ENCODE data around the gene ACOT13. TPM values are rescaled to one million over a fixed set of nuclear protein-coding genes. Genes with fewer than 3 reads are reported as not detected.
A peak's percentile ranks its signal among the peaks of the same experiment; 100 is the strongest.
"Not testable (repeated sequence)": the region's sequence is repeated elsewhere in the genome, so short reads cannot be mapped to it uniquely, and the experiment has no call there.

Gene ACOT13
- total RNA-seq, 2 experiments from 2014 or later, result 21.3 to 22.6 TPM

GRCh38 chr6:24694198-24694597 is 27.3 kb downstream of the ACOT13 start:
- POLR2A ChIA-PET, result no interaction called here
- Mint-ChIP-seq H3K27ac (no peak overlapping the region), H3K36me3 (ENCODE audit: low read depth) (peaks cover 4% of the 10 kb centered on the region), H3K9me3 (ENCODE audit: insufficient read depth) (no peaks in the 10 kb centered on the region), H3K4me1 (ENCODE audit: low read depth) (peaks cover 11% of the 10 kb centered on the region), H3K4me3 (no peak overlapping the region), H3K27me3 (ENCODE audit: low read depth) (no peaks in the 10 kb centered on the region)
- no peak for DNase-seq
- CTCF ChIA-PET, result interaction anchor here (0.6 to 2.5 kb wide), 11 partner anchors 9 to 147 kb away, joined by 3 to 23 read pairs (median 4); partner anchors contain the start of genes ACOT13 and TDP2
- no peak for ATAC-seq

- H3K4me1 Mint-ChIP-seq (ENCODE audit: low read depth), result peaks cover 11% of the 10 kb centered on the region
- CTCF ChIA-PET, result interaction anchor here (0.8 to 2.8 kb wide), 7 partner anchors 23 to 258 kb away, joined by 3 to 27 read pairs (median 3); no protein-coding TSS in a partner anchor
- H3K4me3 Mint-ChIP-seq; H3K27ac Mint-ChIP-seq; H3K27me3 Mint-ChIP-seq (ENCODE audit: low read depth); POLR2A ChIA-PET; H3K9me3 Mint-ChIP-seq (ENCODE audit: insufficient read depth): not testable (repeated sequence)
- ATAC-seq, result peak; percentile 76
- DNase-seq, result peak; percentile 37
- H3K36me3 Mint-ChIP-seq (ENCODE audit: low read depth), result peaks cover 13% of the 10 kb centered on the region
These were observed 28.8 kb downstream of the ACOT13 start for GRCh38 chr6:24695635-24696034.

GRCh38 chr6:24696097-24696496 is 29.2 kb downstream of the ACOT13 start:
- no peak overlapping the region for H3K27ac Mint-ChIP-seq
- peaks cover 11% of the 10 kb centered on the region for H3K4me1 Mint-ChIP-seq (ENCODE audit: low read depth)
- no peaks in the 10 kb centered on the region for H3K27me3 Mint-ChIP-seq (ENCODE audit: low read depth)
- ChIA-PET POLR2A (no interaction called here), CTCF (interaction anchor here (0.8 to 2.8 kb wide), 9 partner anchors 22 to 258 kb away, joined by 3 to 27 read pairs (median 3); no protein-coding TSS in a partner anchor)
- no peak for ATAC-seq
- DNase-seq, result no peak
- no peak overlapping the region for H3K4me3 Mint-ChIP-seq
- peaks cover 17% of the 10 kb centered on the region for H3K36me3 Mint-ChIP-seq (ENCODE audit: low read depth)
- no peaks in the 10 kb centered on the region for H3K9me3 Mint-ChIP-seq (ENCODE audit: insufficient read depth)

DNA sequence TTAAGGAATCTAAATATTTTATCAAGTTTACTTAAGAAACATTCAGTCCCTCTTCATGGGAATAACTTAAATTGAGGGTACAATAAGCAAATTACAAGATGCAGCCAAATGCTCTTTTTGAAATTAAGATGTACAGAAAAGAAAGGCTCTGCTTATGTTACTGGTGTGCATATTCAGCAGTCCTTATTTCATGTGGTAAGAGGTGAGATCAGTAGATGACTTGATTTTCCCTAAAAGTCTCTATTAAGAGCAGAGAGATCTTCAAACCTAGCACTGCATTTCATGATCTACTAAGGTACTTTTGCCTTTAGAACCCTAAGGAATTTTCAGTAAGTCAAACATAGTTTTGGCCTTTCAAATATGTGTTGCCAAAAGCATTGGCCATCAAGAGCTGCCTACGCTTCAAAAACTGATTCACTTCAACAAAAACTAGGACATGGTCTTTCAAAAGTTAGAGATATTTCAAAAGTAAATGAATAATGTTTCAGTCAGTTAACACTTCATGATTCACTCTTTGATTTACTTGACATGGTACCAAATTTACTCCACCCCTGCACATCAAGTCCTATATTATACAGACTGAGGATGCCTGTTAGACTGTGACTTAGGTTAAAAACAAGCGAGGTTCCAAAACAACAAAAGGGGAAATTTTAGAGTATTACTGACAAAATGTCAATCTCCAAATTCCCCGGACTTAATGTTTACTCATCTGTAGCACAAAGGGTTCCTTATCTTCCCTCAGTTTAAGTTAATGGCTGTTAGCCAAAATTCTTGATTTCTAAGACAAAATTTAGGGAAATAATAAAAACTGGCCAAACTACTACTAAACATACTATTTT is 32.9 kb downstream of the ACOT13 start:
- POLR2A ChIA-PET, result interaction anchor here (0.6 kb wide), 1 partner anchor 8 kb away, joined by 3 read pairs; no protein-coding TSS in a partner anchor
- no peak for ATAC-seq
- peaks cover 38% of the 10 kb centered on the region for H3K36me3 Mint-ChIP-seq (ENCODE audit: low read depth)
- H3K9me3 Mint-ChIP-seq (ENCODE audit: insufficient read depth), result no peaks in the 10 kb centered on the region
- peaks cover 13% of the 10 kb centered on the region for H3K4me1 Mint-ChIP-seq (ENCODE audit: low read depth)
- H3K27ac Mint-ChIP-seq, result no peak overlapping the region
- no peak for DNase-seq
- no peaks in the 10 kb centered on the region for H3K27me3 Mint-ChIP-seq (ENCODE audit: low read depth)
- H3K4me3 Mint-ChIP-seq, result no peak overlapping the region
- CTCF ChIA-PET, result interaction anchor here (0.8 to 2.9 kb wide), 3 partner anchors 114 to 119 kb away, joined by 3 to 14 read pairs (median 7); no protein-coding TSS in a partner anchor

GRCh38 chr6:24702720-24703282 is 35.9 kb downstream of the ACOT13 start:
- no peaks in the 10 kb centered on the region for H3K27me3 Mint-ChIP-seq (ENCODE audit: low read depth)
- peaks cover 16% of the 10 kb centered on the region for H3K4me1 Mint-ChIP-seq (ENCODE audit: low read depth)
- H3K9me3 Mint-ChIP-seq (ENCODE audit: insufficient read depth), result no peaks in the 10 kb centered on the region
- ATAC-seq, result no peak
- no peak overlapping the region for H3K27ac Mint-ChIP-seq
- peaks cover 63% of the 10 kb centered on the region for H3K36me3 Mint-ChIP-seq (ENCODE audit: low read depth)
- no peak for DNase-seq
- no peak overlapping the region for H3K4me3 Mint-ChIP-seq
- ChIA-PET POLR2A (interaction anchor here (0.6 kb wide), 1 partner anchor 11 kb away, joined by 3 read pairs; no protein-coding TSS in a partner anchor), CTCF (interaction anchor here (0.6 to 2.9 kb wide), 5 partner anchors 9 to 155 kb away, joined by 3 to 15 read pairs (median 5); no protein-coding TSS in a partner anchor)

- ChIA-PET POLR2A (interaction anchor here (0.6 to 1.5 kb wide), 3 partner anchors 14 to 71 kb away, joined by 3 to 4 read pairs (median 3); partner anchors contain the start of gene C6orf62), CTCF (interaction anchor here (0.7 to 2.6 kb wide), 5 partner anchors 11 to 313 kb away, joined by 3 to 15 read pairs (median 4); no protein-coding TSS in a partner anchor)
- H3K4me3 Mint-ChIP-seq, result no peak overlapping the region
- peaks cover 66% of the 10 kb centered on the region for H3K36me3 Mint-ChIP-seq (ENCODE audit: low read depth)
- peaks cover 18% of the 10 kb centered on the region for H3K4me1 Mint-ChIP-seq (ENCODE audit: low read depth)
- H3K27ac Mint-ChIP-seq, result no peak overlapping the region
- H3K27me3 Mint-ChIP-seq (ENCODE audit: low read depth), result no peaks in the 10 kb centered on the region
- ATAC-seq (no peak), DNase-seq (no peak)
- no peaks in the 10 kb centered on the region for H3K9me3 Mint-ChIP-seq (ENCODE audit: insufficient read depth)
These were observed 37.6 kb downstream of the ACOT13 start for GRCh38 chr6:24704468-24704867.

DNA sequence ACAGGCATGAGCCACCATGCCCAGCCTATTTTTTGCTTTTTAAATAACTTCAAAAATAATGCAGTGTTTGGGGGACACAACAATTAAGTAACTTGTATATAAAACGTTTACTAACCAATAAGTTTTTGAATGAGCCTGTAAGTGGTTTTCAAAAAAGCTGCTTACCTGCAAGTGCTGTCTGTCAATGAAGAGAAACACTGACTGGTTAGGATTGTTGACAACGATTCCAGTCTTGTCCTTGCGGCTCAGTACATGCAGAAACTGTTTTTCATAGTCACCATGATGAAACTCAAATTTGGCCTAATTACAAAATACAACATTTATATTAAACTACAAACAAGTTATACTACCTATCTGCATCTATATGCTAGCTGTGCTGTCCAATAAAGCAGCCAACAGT is 41.7 kb downstream of the ACOT13 start:
- DNase-seq, result no peak
- Mint-ChIP-seq H3K4me1 (ENCODE audit: low read depth) (peaks cover 30% of the 10 kb centered on the region), H3K27me3 (ENCODE audit: low read depth) (no peaks in the 10 kb centered on the region), H3K4me3 (no peak overlapping the region), H3K9me3 (ENCODE audit: insufficient read depth) (no peaks in the 10 kb centered on the region), H3K36me3 (ENCODE audit: low read depth) (peaks cover 76% of the 10 kb centered on the region), H3K27ac (no peak overlapping the region)
- CTCF ChIA-PET, result interaction anchor here (0.8 to 1.6 kb wide), 2 partner anchors 50 to 125 kb away, joined by 3 to 4 read pairs; no protein-coding TSS in a partner anchor
- POLR2A ChIA-PET, result interaction anchor here (0.6 to 0.7 kb wide), 2 partner anchors 60 to 167 kb away, joined by 3 read pairs; no protein-coding TSS in a partner anchor
- ATAC-seq, result no peak

DNA sequence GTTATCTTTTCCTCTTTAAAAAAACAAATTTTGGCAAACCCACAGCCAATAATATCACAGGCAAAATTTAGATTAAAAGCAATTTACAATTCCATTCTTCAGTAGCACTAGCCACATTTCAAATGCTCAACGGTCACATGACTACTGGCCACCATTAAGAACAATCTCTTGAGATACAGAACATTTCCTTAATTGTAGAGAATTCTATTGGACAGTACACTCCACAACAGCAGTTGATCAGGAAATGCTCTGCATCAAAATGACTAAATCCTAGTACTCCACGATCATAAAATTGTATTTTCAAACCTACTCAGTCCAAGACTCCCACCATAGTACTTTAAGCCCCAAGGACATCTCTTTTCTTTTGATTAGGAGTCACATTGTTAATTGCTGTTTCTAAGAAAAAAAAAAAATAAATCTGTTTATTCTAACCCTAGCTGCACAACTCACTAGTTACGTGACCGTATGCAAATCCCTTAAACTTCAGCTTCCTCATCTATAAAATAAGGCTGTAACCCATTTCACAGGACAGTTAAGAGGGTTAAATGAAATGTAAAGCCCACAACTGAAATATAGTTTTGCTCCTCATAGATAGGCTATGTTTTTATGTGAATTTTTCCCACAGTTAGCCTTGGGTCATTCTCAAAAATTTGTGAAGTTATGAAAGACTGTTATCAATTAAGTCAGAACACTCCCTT is 42.3 kb downstream of the ACOT13 start:
- Mint-ChIP-seq H3K36me3 (ENCODE audit: low read depth) (peaks cover 76% of the 10 kb centered on the region), H3K4me3 (no peak overlapping the region), H3K27me3 (ENCODE audit: low read depth) (no peaks in the 10 kb centered on the region), H3K27ac (no peak overlapping the region), H3K4me1 (ENCODE audit: low read depth) (peaks cover 34% of the 10 kb centered on the region), H3K9me3 (ENCODE audit: insufficient read depth) (no peaks in the 10 kb centered on the region)
- ChIA-PET CTCF (interaction anchor here (0.8 kb wide), 1 partner anchor 126 kb away, joined by 3 read pairs; no protein-coding TSS in a partner anchor), POLR2A (interaction anchor here (0.6 kb wide), 1 partner anchor 166 kb away, joined by 3 read pairs; no protein-coding TSS in a partner anchor)
- ATAC-seq, result no peak
- DNase-seq, result no peak

DNA sequence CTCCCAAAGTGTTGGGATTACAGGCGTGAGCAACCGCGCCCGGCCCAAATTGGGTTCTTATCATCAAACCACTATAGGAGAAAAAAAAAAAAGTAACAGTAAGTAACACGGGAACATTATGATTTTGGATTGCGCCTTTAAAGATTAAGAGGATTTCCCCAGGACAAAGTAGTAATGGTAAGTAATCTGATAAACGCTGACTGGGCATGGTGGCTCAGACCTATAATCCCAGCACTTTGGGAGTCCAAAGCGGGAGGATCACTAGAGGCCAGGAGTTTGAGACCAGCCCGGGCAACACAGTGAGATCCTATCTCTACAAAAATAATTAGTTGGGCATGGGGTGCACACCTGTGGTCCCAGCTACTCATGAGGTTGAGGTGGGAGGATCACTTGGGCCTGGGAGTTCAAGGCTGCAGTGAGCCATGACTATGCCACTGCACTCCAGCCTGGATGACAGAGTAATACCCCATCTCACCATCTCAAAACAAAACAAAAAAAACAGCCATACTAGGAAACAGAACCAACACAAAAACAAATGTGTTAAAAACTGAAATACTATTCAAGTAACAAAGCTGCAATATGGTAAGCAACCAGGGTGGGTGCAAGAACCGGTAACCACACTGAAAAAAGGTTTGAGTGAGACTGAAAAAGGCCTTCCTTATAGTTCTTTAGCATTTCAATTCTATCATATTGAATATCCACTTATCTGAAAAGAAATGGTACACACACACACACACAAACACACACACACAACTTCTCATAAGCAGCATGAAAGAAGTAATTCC is 43.8 kb downstream of the ACOT13 start:
- H3K4me3 Mint-ChIP-seq, result no peak overlapping the region
- no peaks in the 10 kb centered on the region for H3K9me3 Mint-ChIP-seq (ENCODE audit: insufficient read depth)
- POLR2A ChIA-PET, result no interaction called here
- CTCF ChIA-PET, result no interaction called here
- DNase-seq, result no peak
- no peak for ATAC-seq
- H3K27me3 Mint-ChIP-seq (ENCODE audit: low read depth), result no peaks in the 10 kb centered on the region
- peaks cover 76% of the 10 kb centered on the region for H3K36me3 Mint-ChIP-seq (ENCODE audit: low read depth)
- H3K4me1 Mint-ChIP-seq (ENCODE audit: low read depth), result peaks cover 42% of the 10 kb centered on the region
- no peak overlapping the region for H3K27ac Mint-ChIP-seq

GRCh38 chr6:24716602-24717148 is 49.8 kb downstream of the ACOT13 start:
- H3K27me3 Mint-ChIP-seq (ENCODE audit: low read depth); H3K9me3 Mint-ChIP-seq (ENCODE audit: insufficient read depth); H3K27ac Mint-ChIP-seq; DNase-seq; ATAC-seq: not testable (repeated sequence)
- Mint-ChIP-seq H3K4me3 (peak overlapping the region; percentile 98), H3K36me3 (ENCODE audit: low read depth) (peaks cover 77% of the 10 kb centered on the region), H3K4me1 (ENCODE audit: low read depth) (peaks cover 54% of the 10 kb centered on the region)
- ChIA-PET POLR2A (interaction anchor here (0.6 kb wide), 1 partner anchor 1544 kb away, joined by 3 read pairs; no protein-coding TSS in a partner anchor), CTCF (interaction anchor here (2.8 to 2.9 kb wide), 2 partner anchors 135 to 301 kb away, joined by 8 to 10 read pairs; no protein-coding TSS in a partner anchor)

Measured in activated CD8-positive, alpha-beta T cell treated with anti-CD3 and anti-CD28 coated beads, Interleukin-2, amount 10 ng/mL, durations not matched to agents 7 days and 5 days (primary cell).